ENCODE data around the gene SLC9A9. TPM values are rescaled to one million over a fixed set of nuclear protein-coding genes. Genes with fewer than 3 reads are reported as not detected.

The SLC9A9 gene
- total and polyA plus RNA-seq, 10 of the 15 experiments (the other 5 are each of a cell fraction or from before 2014, with no cell fraction given): 3.5 to 14.2 (median 9.3) TPM

- Histone ChIP-seq H3K9ac (ENCODE audit: control insufficient read depth, insufficient read depth, low read length) (no peak overlapping the region), H3K4me1 (ENCODE audit: control insufficient read depth, insufficient read depth, low read length) (peaks cover 23% of the 10 kb centered on the region), H3K36me3 (ENCODE audit: control insufficient read depth in 2 of 2, insufficient read depth in 2 of 2, low read length in 1 of 2) (no peaks in the 10 kb centered on the region), H3K9me3 (replicated peaks; ENCODE audit: control insufficient read depth, insufficient read depth, low read length) (peaks cover 2% of the 10 kb centered on the region; the same call in 2 of the 3 replicates), H3K4me2 (ENCODE audit: control insufficient read depth, insufficient read depth) (no peak overlapping the region), H3K27ac (ENCODE audit: control insufficient read depth, insufficient read depth) (no peak overlapping the region), H3K79me2 (ENCODE audit: control insufficient read depth, insufficient read depth, low read length) (no peaks in the 10 kb centered on the region), H3K4me3 (no peak overlapping the region), H3K27me3 (replicated peaks in 1 of 2; ENCODE audit: control insufficient read depth in 2 of 2, insufficient read depth in 2 of 2, low read length in 1 of 2) (no peaks in the 10 kb centered on the region), H2AFZ (ENCODE audit: control insufficient read depth, low read depth, low read length) (peak overlapping the region; percentile 19; the same call in 1 of the 2 replicates), H4K20me1 (ENCODE audit: control insufficient read depth, insufficient read depth) (no peaks in the 10 kb centered on the region)
- intact Hi-C loops (cut with micrococcal nuclease; ENCODE audit: unreplicated experiment): no loop called here
- no peak for ATAC-seq
- in situ Hi-C loops (cut with MboI): no loop called here
- no TSS peak for BruUV-seq (replicated peaks)
- ChIA-PET CTCF (interaction anchor here (1.8 kb wide), 1 partner anchor 59 kb away, joined by 8 read pairs; no protein-coding TSS in a partner anchor), RAD21 (ENCODE audit: unreplicated experiment) (no interaction called here), SMC1A (ENCODE audit: uncharacterized antibody, unreplicated experiment) (no interaction called here), POLR2A (no interaction called here)
- 50% methylated on average over 1 of the region's 1 CpG for WGBS (ENCODE audit: insufficient coverage, insufficient replicate concordance, low lambda C conversion rate, missing lambda C conversion rate)
- DNase-seq (ENCODE audit: low read depth, low spot score): no peak
- no peak for FAIRE-seq
- TF ChIP-seq SMARCA5 (IDR thresholded peaks at IDR 0.05) (no peak), ZZZ3 (IDR thresholded peaks at IDR 0.05; ENCODE audit: control insufficient read depth, insufficient read length, low read depth) (no peak), NFYB (IDR thresholded peaks at IDR 0.05; ENCODE audit: insufficient read depth, low read depth, low read length) (no peak), NR2C2 (IDR thresholded peaks at IDR 0.05; ENCODE audit: borderline replicate concordance, control insufficient read depth, insufficient read length, low read depth) (no peak), DPF2 (IDR thresholded peaks at IDR 0.05) (no peak), NRF1 (conservative IDR thresholded peaks at IDR 0.05; ENCODE audit: low read depth, low read length) (no peak), NR2C1 (IDR thresholded peaks at IDR 0.05) (no peak)
- TF ChIP-seq, protein P1, sequence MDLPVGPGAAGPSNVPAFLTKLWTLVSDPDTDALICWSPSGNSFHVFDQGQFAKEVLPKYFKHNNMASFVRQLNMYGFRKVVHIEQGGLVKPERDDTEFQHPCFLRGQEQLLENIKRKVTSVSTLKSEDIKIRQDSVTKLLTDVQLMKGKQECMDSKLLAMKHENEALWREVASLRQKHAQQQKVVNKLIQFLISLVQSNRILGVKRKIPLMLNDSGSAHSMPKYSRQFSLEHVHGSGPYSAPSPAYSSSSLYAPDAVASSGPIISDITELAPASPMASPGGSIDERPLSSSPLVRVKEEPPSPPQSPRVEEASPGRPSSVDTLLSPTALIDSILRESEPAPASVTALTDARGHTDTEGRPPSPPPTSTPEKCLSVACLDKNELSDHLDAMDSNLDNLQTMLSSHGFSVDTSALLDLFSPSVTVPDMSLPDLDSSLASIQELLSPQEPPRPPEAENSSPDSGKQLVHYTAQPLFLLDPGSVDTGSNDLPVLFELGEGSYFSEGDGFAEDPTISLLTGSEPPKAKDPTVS (IDR thresholded peaks at IDR 0.05; ENCODE audit: low read depth, low read length): no peak
- TF ChIP-seq, protein P2, sequence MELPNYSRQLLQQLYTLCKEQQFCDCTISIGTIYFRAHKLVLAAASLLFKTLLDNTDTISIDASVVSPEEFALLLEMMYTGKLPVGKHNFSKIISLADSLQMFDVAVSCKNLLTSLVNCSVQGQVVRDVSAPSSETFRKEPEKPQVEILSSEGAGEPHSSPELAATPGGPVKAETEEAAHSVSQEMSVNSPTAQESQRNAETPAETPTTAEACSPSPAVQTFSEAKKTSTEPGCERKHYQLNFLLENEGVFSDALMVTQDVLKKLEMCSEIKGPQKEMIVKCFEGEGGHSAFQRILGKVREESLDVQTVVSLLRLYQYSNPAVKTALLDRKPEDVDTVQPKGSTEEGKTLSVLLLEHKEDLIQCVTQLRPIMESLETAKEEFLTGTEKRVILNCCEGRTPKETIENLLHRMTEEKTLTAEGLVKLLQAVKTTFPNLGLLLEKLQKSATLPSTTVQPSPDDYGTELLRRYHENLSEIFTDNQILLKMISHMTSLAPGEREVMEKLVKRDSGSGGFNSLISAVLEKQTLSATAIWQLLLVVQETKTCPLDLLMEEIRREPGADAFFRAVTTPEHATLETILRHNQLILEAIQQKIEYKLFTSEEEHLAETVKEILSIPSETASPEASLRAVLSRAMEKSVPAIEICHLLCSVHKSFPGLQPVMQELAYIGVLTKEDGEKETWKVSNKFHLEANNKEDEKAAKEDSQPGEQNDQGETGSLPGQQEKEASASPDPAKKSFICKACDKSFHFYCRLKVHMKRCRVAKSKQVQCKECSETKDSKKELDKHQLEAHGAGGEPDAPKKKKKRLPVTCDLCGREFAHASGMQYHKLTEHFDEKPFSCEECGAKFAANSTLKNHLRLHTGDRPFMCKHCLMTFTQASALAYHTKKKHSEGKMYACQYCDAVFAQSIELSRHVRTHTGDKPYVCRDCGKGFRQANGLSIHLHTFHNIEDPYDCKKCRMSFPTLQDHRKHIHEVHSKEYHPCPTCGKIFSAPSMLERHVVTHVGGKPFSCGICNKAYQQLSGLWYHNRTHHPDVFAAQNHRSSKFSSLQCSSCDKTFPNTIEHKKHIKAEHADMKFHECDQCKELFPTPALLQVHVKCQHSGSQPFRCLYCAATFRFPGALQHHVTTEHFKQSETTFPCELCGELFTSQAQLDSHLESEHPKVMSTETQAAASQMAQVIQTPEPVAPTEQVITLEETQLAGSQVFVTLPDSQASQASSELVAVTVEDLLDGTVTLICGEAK (IDR thresholded peaks at IDR 0.05; ENCODE audit: borderline replicate concordance): no peak
- TF ChIP-seq, protein P3, sequence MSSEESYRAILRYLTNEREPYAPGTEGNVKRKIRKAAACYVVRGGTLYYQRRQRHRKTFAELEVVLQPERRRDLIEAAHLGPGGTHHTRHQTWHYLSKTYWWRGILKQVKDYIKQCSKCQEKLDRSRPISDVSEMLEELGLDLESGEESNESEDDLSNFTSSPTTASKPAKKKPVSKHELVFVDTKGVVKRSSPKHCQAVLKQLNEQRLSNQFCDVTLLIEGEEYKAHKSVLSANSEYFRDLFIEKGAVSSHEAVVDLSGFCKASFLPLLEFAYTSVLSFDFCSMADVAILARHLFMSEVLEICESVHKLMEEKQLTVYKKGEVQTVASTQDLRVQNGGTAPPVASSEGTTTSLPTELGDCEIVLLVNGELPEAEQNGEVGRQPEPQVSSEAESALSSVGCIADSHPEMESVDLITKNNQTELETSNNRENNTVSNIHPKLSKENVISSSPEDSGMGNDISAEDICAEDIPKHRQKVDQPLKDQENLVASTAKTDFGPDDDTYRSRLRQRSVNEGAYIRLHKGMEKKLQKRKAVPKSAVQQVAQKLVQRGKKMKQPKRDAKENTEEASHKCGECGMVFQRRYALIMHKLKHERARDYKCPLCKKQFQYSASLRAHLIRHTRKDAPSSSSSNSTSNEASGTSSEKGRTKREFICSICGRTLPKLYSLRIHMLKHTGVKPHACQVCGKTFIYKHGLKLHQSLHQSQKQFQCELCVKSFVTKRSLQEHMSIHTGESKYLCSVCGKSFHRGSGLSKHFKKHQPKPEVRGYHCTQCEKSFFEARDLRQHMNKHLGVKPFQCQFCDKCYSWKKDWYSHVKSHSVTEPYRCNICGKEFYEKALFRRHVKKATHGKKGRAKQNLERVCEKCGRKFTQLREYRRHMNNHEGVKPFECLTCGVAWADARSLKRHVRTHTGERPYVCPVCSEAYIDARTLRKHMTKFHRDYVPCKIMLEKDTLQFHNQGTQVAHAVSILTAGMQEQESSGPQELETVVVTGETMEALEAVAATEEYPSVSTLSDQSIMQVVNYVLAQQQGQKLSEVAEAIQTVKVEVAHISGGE (CRISPR knock-in tag; IDR thresholded peaks at IDR 0.05): no peak
- TF ChIP-seq, protein P4, sequence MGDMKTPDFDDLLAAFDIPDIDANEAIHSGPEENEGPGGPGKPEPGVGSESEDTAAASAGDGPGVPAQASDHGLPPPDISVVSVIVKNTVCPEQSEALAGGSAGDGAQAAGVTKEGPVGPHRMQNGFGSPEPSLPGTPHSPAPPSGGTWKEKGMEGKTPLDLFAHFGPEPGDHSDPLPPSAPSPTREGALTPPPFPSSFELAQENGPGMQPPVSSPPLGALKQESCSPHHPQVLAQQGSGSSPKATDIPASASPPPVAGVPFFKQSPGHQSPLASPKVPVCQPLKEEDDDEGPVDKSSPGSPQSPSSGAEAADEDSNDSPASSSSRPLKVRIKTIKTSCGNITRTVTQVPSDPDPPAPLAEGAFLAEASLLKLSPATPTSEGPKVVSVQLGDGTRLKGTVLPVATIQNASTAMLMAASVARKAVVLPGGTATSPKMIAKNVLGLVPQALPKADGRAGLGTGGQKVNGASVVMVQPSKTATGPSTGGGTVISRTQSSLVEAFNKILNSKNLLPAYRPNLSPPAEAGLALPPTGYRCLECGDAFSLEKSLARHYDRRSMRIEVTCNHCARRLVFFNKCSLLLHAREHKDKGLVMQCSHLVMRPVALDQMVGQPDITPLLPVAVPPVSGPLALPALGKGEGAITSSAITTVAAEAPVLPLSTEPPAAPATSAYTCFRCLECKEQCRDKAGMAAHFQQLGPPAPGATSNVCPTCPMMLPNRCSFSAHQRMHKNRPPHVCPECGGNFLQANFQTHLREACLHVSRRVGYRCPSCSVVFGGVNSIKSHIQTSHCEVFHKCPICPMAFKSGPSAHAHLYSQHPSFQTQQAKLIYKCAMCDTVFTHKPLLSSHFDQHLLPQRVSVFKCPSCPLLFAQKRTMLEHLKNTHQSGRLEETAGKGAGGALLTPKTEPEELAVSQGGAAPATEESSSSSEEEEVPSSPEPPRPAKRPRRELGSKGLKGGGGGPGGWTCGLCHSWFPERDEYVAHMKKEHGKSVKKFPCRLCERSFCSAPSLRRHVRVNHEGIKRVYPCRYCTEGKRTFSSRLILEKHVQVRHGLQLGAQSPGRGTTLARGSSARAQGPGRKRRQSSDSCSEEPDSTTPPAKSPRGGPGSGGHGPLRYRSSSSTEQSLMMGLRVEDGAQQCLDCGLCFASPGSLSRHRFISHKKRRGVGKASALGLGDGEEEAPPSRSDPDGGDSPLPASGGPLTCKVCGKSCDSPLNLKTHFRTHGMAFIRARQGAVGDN (IDR thresholded peaks at IDR 0.05): no peak
These were observed 22.0 kb downstream of the SLC9A9 start for GRCh38 chr3:143826296-143826695.
